Measurements from ENCODE around the gene PFKFB3.

- TF ChIP-seq CTCF (IDR thresholded peaks at IDR 0.05) (no peak), POLR2AphosphoS5 (IDR thresholded peaks at IDR 0.05; ENCODE audit: insufficient read depth in 1 of 2, low read depth in 1 of 2) (no peak)
These were observed 79.8 kb downstream of the PFKFB3 start for GRCh38 chr10:6282454-6282958.

All from vagina (tissue), 2 donors.